Measurements from ENCODE around the gene ITIH4.

The ITIH4 gene

DNA sequence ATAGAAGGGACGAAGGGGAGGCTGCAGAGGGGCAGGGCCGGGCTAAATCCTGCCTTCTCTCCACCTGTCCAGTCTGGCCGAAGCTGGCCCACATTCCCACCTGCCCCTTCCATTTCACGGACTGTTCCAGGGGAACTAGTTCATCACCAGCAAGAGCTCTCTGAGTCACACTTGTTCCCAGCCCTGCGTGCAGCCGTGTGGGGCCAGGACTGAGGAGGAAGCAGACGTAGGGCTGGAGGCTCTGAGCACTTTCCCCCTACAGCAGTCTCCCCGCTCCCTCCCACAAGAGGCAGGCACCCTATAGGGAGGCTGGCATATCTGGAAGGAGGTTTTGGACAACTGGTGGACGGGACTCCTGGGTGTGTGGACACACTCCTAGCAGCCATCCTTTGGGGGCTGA, 3.0 kb downstream of the ITIH4 start:
- no peak overlapping the region for H3K4me3 ChIP-seq (ENCODE audit: low read length, poor library complexity, severe bottlenecking)
- no peaks in the 10 kb centered on the region for H3K9me3 ChIP-seq (ENCODE audit: insufficient read depth, low read depth, low read length)
- no peaks in the 10 kb centered on the region for H3K4me1 ChIP-seq (ENCODE audit: insufficient read depth, low read length, poor library complexity, severe bottlenecking)
- H2AFZ ChIP-seq (ENCODE audit: low read length), result no peak overlapping the region
- H3K79me2 ChIP-seq (ENCODE audit: insufficient read depth, low read length), result no peaks in the 10 kb centered on the region
- TF ChIP-seq, protein P1, sequence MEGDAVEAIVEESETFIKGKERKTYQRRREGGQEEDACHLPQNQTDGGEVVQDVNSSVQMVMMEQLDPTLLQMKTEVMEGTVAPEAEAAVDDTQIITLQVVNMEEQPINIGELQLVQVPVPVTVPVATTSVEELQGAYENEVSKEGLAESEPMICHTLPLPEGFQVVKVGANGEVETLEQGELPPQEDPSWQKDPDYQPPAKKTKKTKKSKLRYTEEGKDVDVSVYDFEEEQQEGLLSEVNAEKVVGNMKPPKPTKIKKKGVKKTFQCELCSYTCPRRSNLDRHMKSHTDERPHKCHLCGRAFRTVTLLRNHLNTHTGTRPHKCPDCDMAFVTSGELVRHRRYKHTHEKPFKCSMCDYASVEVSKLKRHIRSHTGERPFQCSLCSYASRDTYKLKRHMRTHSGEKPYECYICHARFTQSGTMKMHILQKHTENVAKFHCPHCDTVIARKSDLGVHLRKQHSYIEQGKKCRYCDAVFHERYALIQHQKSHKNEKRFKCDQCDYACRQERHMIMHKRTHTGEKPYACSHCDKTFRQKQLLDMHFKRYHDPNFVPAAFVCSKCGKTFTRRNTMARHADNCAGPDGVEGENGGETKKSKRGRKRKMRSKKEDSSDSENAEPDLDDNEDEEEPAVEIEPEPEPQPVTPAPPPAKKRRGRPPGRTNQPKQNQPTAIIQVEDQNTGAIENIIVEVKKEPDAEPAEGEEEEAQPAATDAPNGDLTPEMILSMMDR (conservative IDR thresholded peaks at IDR 0.05; ENCODE audit: low read length), result no peak
- no peak for TF ChIP-seq EZH2phosphoT487 (IDR thresholded peaks at IDR 0.05; ENCODE audit: borderline replicate concordance)
- no peak overlapping the region for H3K4me2 ChIP-seq (ENCODE audit: low read depth, low read length, poor library complexity, severe bottlenecking)
- H3K9me2 ChIP-seq (replicated peaks; ENCODE audit: low read depth, low read length), result no peaks in the 10 kb centered on the region
- H4K20me1 ChIP-seq (ENCODE audit: insufficient read depth, low read length, poor library complexity, severe bottlenecking), result no peaks in the 10 kb centered on the region
- no peaks in the 10 kb centered on the region for H3K36me3 ChIP-seq (ENCODE audit: insufficient read depth, low read length)
- H3F3A ChIP-seq (ENCODE audit: low read depth), result no peaks in the 10 kb centered on the region
- H3K9ac ChIP-seq (ENCODE audit: low read depth, low read length, poor library complexity, severe bottlenecking), result no peak overlapping the region
- H3K27me3 ChIP-seq (ENCODE audit: insufficient read depth, low read length, poor library complexity, severe bottlenecking), result no peaks in the 10 kb centered on the region

DNA sequence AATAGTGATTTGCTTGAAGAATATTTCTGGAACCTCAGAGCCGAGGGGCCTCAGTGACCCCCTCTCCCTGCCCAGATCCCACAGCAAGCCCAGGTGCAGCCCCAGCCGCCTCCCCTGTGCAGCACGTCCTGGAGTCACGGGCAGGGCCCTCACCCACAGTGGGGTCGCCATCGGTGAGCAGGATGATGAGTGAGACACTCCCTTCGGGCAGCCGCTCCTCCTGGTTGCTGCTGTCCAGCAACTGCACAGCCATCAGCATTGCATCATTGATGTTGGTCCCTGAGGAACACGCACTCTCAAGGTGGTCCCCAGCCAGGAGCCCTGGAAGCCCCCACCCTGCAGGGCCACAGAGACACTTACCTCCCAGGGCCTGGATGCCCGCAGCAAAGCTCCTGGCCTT, 6.4 kb downstream of the ITIH4 start:
- no peaks in the 10 kb centered on the region for H3F3A ChIP-seq (ENCODE audit: low read depth)
- H3K9ac ChIP-seq (ENCODE audit: low read depth, low read length, poor library complexity, severe bottlenecking), result no peak overlapping the region
- TF ChIP-seq EZH2phosphoT487 (IDR thresholded peaks at IDR 0.05; ENCODE audit: borderline replicate concordance), result no peak
- TF ChIP-seq, protein P1 (conservative IDR thresholded peaks at IDR 0.05; ENCODE audit: low read length), result no peak
- no peak overlapping the region for H3K4me3 ChIP-seq (ENCODE audit: low read length, poor library complexity, severe bottlenecking)
- no peaks in the 10 kb centered on the region for H3K27me3 ChIP-seq (ENCODE audit: insufficient read depth, low read length, poor library complexity, severe bottlenecking)
- no peaks in the 10 kb centered on the region for H3K9me2 ChIP-seq (replicated peaks; ENCODE audit: low read depth, low read length)
- no peaks in the 10 kb centered on the region for H3K9me3 ChIP-seq (ENCODE audit: insufficient read depth, low read depth, low read length)
- no peaks in the 10 kb centered on the region for H3K4me1 ChIP-seq (ENCODE audit: insufficient read depth, low read length, poor library complexity, severe bottlenecking)
- no peaks in the 10 kb centered on the region for H4K20me1 ChIP-seq (ENCODE audit: insufficient read depth, low read length, poor library complexity, severe bottlenecking)
- no peak overlapping the region for H3K4me2 ChIP-seq (ENCODE audit: low read depth, low read length, poor library complexity, severe bottlenecking)
- no peaks in the 10 kb centered on the region for H3K36me3 ChIP-seq (ENCODE audit: insufficient read depth, low read length)
- no peaks in the 10 kb centered on the region for H3K79me2 ChIP-seq (ENCODE audit: insufficient read depth, low read length)
- H2AFZ ChIP-seq (ENCODE audit: low read length), result no peak overlapping the region

DNA sequence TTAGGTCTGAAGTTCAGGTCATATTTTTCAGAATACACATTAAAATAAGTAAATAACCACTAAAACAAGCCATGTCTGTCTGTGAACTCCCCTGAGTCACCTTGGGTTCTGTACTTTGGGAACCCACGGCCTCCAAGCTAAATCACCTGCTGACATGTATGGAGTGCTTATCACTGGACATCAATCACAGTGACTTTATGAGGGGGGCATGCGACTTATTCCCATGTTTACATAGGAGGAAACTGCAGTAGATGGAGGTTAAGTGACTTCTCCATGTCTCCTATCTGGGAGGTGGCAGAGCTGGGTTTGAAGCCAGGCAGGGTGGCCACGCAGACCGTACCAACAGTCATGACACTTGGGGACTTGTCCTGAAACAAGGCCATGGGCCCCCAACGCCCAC, 8.1 kb downstream of the ITIH4 start:
- Histone ChIP-seq H4K20me1 (ENCODE audit: insufficient read depth, low read length, poor library complexity, severe bottlenecking) (no peaks in the 10 kb centered on the region), H3K4me2 (ENCODE audit: low read depth, low read length, poor library complexity, severe bottlenecking) (no peak overlapping the region), H3F3A (ENCODE audit: low read depth) (no peaks in the 10 kb centered on the region), H3K4me1 (ENCODE audit: insufficient read depth, low read length, poor library complexity, severe bottlenecking) (no peaks in the 10 kb centered on the region), H3K9me2 (replicated peaks; ENCODE audit: low read depth, low read length) (no peaks in the 10 kb centered on the region), H3K9ac (ENCODE audit: low read depth, low read length, poor library complexity, severe bottlenecking) (no peak overlapping the region), H3K27me3 (ENCODE audit: insufficient read depth, low read length, poor library complexity, severe bottlenecking) (no peaks in the 10 kb centered on the region), H3K4me3 (ENCODE audit: low read length, poor library complexity, severe bottlenecking) (no peak overlapping the region), H3K79me2 (ENCODE audit: insufficient read depth, low read length) (no peaks in the 10 kb centered on the region), H2AFZ (ENCODE audit: low read length) (no peak overlapping the region), H3K9me3 (ENCODE audit: insufficient read depth, low read depth, low read length) (no peaks in the 10 kb centered on the region), H3K36me3 (ENCODE audit: insufficient read depth, low read length) (no peaks in the 10 kb centered on the region)
- TF ChIP-seq EZH2phosphoT487 (IDR thresholded peaks at IDR 0.05; ENCODE audit: borderline replicate concordance), result no peak
- TF ChIP-seq, protein P1 (conservative IDR thresholded peaks at IDR 0.05; ENCODE audit: low read length), result no peak
